ENCODE results near the gene AMER2. TPM values are rescaled to one million over a fixed set of nuclear protein-coding genes. Genes with fewer than 3 reads are reported as not detected.

The AMER2 gene
- polyA plus RNA-seq, 1 donor (not counting 4 experiments of a cell fraction or from before 2014, with no cell fraction given), result not detected

GRCh38 chr13:25204863-25205262 lies 32.8 kb upstream of the AMER2 start:
- TF ChIP-seq EZH2 (IDR thresholded peaks at IDR 0.05; ENCODE audit: low read length) (no peak), CTCF (optimal IDR thresholded peaks at IDR 0.05 in 1 of 3, IDR thresholded peaks at IDR 0.05 in 1 of 3, conservative IDR thresholded peaks at IDR 0.05 in 1 of 3; ENCODE audit: extremely low read depth in 1 of 3, insufficient read depth in 2 of 3, low read length in 3 of 3) (no peak)
- Histone ChIP-seq H3K9me1 (ENCODE audit: control insufficient read depth, extremely low read depth, insufficient read depth, low read length) (no peaks in the 10 kb centered on the region), H3K4me1 (ENCODE audit: control insufficient read depth, extremely low read depth, insufficient read depth, low read length) (no peaks in the 10 kb centered on the region), H2AFZ (ENCODE audit: control insufficient read depth, low read length) (no peak overlapping the region), H3K27ac (ENCODE audit: control insufficient read depth, insufficient read depth, low read length) (no peak overlapping the region), H3K4me3 (ENCODE audit: control insufficient read depth in 2 of 3, extremely low read depth in 1 of 3, insufficient read depth in 2 of 3, low read depth in 1 of 3, low read length in 3 of 3) (no peak overlapping the region), H4K20me1 (ENCODE audit: control insufficient read depth, extremely low read depth, insufficient read depth, low read length) (no peaks in the 10 kb centered on the region), H3K27me3 (ENCODE audit: control insufficient read depth, extremely low read depth, insufficient read depth, low read length) (no peaks in the 10 kb centered on the region), H3K36me3 (ENCODE audit: control insufficient read depth in 2 of 2, extremely low read depth in 1 of 2, insufficient read depth in 2 of 2, low read length in 2 of 2) (no peaks in the 10 kb centered on the region), H3K79me2 (ENCODE audit: control insufficient read depth, insufficient read depth, low read length) (no peaks in the 10 kb centered on the region), H3K4me2 (ENCODE audit: control insufficient read depth, extremely low read depth, insufficient read depth, low read depth, low read length) (no peak overlapping the region), H3K9me3 (ENCODE audit: control insufficient read depth, low read depth, low read length) (no peaks in the 10 kb centered on the region), H3K9ac (ENCODE audit: control insufficient read depth, extremely low read depth, insufficient read depth, low read length) (no peak overlapping the region)
- dilution Hi-C loops (cut with MboI; ENCODE audit: extremely low pct_ligation_motif_present, low sequenced_read_pairs), result no loop called here
- DNase-seq (ENCODE audit: low read depth, low spot score) (no peak), FAIRE-seq (no peak)

GRCh38 chr13:25203127-25203740 lies 31.1 kb upstream of the AMER2 start:
- H2AFZ ChIP-seq (ENCODE audit: control insufficient read depth, low read length), result no peak overlapping the region
- no peaks in the 10 kb centered on the region for H4K20me1 ChIP-seq (ENCODE audit: control insufficient read depth, extremely low read depth, insufficient read depth, low read length)
- DNase-seq (ENCODE audit: low read depth, low spot score) (no peak), FAIRE-seq (no peak)
- H3K79me2 ChIP-seq (ENCODE audit: control insufficient read depth, insufficient read depth, low read length), result no peaks in the 10 kb centered on the region
- TF ChIP-seq CTCF (optimal IDR thresholded peaks at IDR 0.05 in 1 of 3, IDR thresholded peaks at IDR 0.05 in 1 of 3, conservative IDR thresholded peaks at IDR 0.05 in 1 of 3; ENCODE audit: extremely low read depth in 1 of 3, insufficient read depth in 2 of 3, low read length in 3 of 3), result no peak
- no peak for TF ChIP-seq EZH2 (IDR thresholded peaks at IDR 0.05; ENCODE audit: low read length)
- no peaks in the 10 kb centered on the region for H3K9me1 ChIP-seq (ENCODE audit: control insufficient read depth, extremely low read depth, insufficient read depth, low read length)
- no peak overlapping the region for H3K4me3 ChIP-seq (ENCODE audit: control insufficient read depth in 2 of 3, extremely low read depth in 1 of 3, insufficient read depth in 2 of 3, low read depth in 1 of 3, low read length in 3 of 3)
- H3K9ac ChIP-seq (ENCODE audit: control insufficient read depth, extremely low read depth, insufficient read depth, low read length), result no peak overlapping the region
- H3K4me2 ChIP-seq (ENCODE audit: control insufficient read depth, extremely low read depth, insufficient read depth, low read depth, low read length), result no peak overlapping the region
- no peaks in the 10 kb centered on the region for H3K9me3 ChIP-seq (ENCODE audit: control insufficient read depth, low read depth, low read length)
- no peak overlapping the region for H3K27ac ChIP-seq (ENCODE audit: control insufficient read depth, insufficient read depth, low read length)
- H3K4me1 ChIP-seq (ENCODE audit: control insufficient read depth, extremely low read depth, insufficient read depth, low read length), result no peaks in the 10 kb centered on the region
- no peaks in the 10 kb centered on the region for H3K27me3 ChIP-seq (ENCODE audit: control insufficient read depth, extremely low read depth, insufficient read depth, low read length)
- H3K36me3 ChIP-seq (ENCODE audit: control insufficient read depth in 2 of 2, extremely low read depth in 1 of 2, insufficient read depth in 2 of 2, low read length in 2 of 2), result no peaks in the 10 kb centered on the region
- dilution Hi-C loops (cut with MboI; ENCODE audit: extremely low pct_ligation_motif_present, low sequenced_read_pairs), result no loop called here

Measured in keratinocyte (primary cell).